Esophagus muscularis mucosa (tissue), 4 donors: ENCODE data around the gene IL20RA. TPM values are rescaled to one million over a fixed set of nuclear protein-coding genes. Genes with fewer than 3 reads are reported as not detected.
A peak's percentile ranks its signal among the peaks of the same experiment; 100 is the strongest.

Source experiments
- DNase-seq: peaks from one replicate; pipeline ENCODE4 v3.0.0-alpha.2; 2017; ENCODE audit errors: extremely low spot score
- H3K27ac ChIP-seq, 4 donors: fragments of 200-600 bp; sonication (generic); replicated peaks in 1 of 4; 1 replicate in 3 of 4; 2 replicates in 1 of 4; pipeline ENCODE4 v1.5.1; 2016 to 2019; ENCODE audit warnings: mild to moderate bottlenecking in 1 of 4
- H3K27me3 ChIP-seq, 4 donors: fragments of 200-600 bp; sonication (generic); one replicate each; pipeline versions ENCODE4 v1.5.1 to v1.6.0; 2016 to 2019
- H3K36me3 ChIP-seq, 4 donors: fragments of 200-600 bp; sonication (generic); one replicate each; pipeline ENCODE4 v1.5.1; 2016 to 2019
- H3K4me1 ChIP-seq, 4 donors: fragments of 200-600 bp; sonication (generic); one replicate each; pipeline ENCODE4 v1.5.1; 2016 to 2019
- H3K4me3 ChIP-seq, 4 donors: fragments of 200-600 bp; sonication (generic); 1 replicate in 2 of 4; 2 replicates in 2 of 4; pipeline ENCODE4 v1.5.1; 2016 to 2019; ENCODE audit warnings: mild to moderate bottlenecking in 4 of 4, moderate library complexity in 1 of 4
- H3K9me3 ChIP-seq, 4 donors: fragments of 200-600 bp; sonication (generic); 1 replicate in 3 of 4; 2 replicates in 1 of 4; pipeline ENCODE4 v1.5.1; 2016 to 2019
- EP300 ChIP-seq: sonication (generic); formaldehyde crosslinking; IDR thresholded peaks from one replicate; pipeline ENCODE4 v1.6.1; 2017; ENCODE audit warnings: antibody characterized with exemption
- POLR2A ChIP-seq: fragments of 450-650 bp; IDR thresholded peaks from one replicate; pipeline ENCODE4 v1.6.1; 2017; ENCODE audit warnings: antibody characterized with exemption, moderate library complexity, mild to moderate bottlenecking, low read depth
- POLR2AphosphoS5 ChIP-seq, 2 donors: sonication (generic); formaldehyde crosslinking; IDR thresholded peaks; one replicate each; pipeline ENCODE4 v1.6.1; 2017; ENCODE audit warnings: antibody characterized with exemption in 2 of 2
- WGBS: methylation state at CpG from one replicate; pipeline ENCODE4 v1.1.5; 2018; 5-methylcytosine and 5-hydroxymethylcytosine counted together
- intact Hi-C: fragments of 100-400 bp; cut with DNase I; formaldehyde crosslinking; loops from one replicate; pipeline ENCODE4 v1.15.1; 2023
- total RNA-seq, 4 donors: library from RNA; depleted of rRNA; stranded (reverse); fragments of >200 nt; gene quantifications; one replicate each; pipeline versions ENCODE4 v1.1.0 to v1.2.1, GENCODE V29; 2016
- TF ChIP-seq, protein P1 (sequence below), 3 experiments: fragments of 200-600 bp in 2 of 3; fragments of 450-650 bp in 1 of 3; sonication (generic) in 2 of 3; IDR thresholded peaks; one replicate each; pipeline ENCODE4 v1.5.1; 2017 to 2019; ENCODE audit warnings: antibody characterized with exemption in 3 of 3, mild to moderate bottlenecking in 2 of 3, moderate library complexity in 1 of 3

Gene IL20RA
- total RNA-seq, 4 donors from 2014 or later, result 1.6 to 5.0 (median 2.2) TPM

DNA sequence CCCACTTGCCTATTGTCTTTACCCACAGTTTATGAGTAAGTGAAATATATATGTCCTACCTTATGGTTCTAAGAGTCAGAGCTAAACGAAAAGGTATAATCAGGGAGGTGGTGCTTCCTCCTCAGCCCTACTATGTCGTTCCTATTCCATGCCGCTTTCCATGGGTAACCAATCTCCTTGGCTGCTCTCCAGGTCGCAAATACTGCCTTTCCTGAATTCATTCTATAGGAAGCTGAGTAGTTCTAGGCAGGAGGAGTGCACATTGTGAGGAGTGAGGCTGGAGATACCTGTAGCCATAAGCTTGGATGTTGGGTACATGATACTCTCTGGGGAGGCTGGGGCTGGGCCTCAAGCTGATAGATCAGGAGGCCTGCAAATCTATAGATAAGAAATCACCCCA is 5.8 kb downstream of the IL20RA start:
- no peak overlapping the region for H3K27ac ChIP-seq
- TF ChIP-seq POLR2A, result no peak
- WGBS, result 80% methylated on average over 4 of the region's 4 CpGs
- no peaks in the 10 kb centered on the region for H3K9me3 ChIP-seq
- H3K27me3 ChIP-seq, result peaks cover 0 to 29% (median 0%) of the 10 kb centered on the region in 4 donors
- peaks cover 0 to 5% (median 2%) of the 10 kb centered on the region in 4 donors for H3K4me1 ChIP-seq
- intact Hi-C loops, result no loop called here
- H3K4me3 ChIP-seq, result no peak overlapping the region
- no peak for DNase-seq
- no peaks in the 10 kb centered on the region for H3K36me3 ChIP-seq

- DNase-seq, result no peak
- intact Hi-C loops, result no loop called here
- WGBS, result 76% methylated on average over 6 of the region's 6 CpGs
- no peaks in the 10 kb centered on the region for H3K4me1 ChIP-seq
- no peaks in the 10 kb centered on the region for H3K36me3 ChIP-seq
- peaks cover 0 to 10% (median 0%) of the 10 kb centered on the region in 4 donors for H3K27me3 ChIP-seq
- TF ChIP-seq, protein P1, sequence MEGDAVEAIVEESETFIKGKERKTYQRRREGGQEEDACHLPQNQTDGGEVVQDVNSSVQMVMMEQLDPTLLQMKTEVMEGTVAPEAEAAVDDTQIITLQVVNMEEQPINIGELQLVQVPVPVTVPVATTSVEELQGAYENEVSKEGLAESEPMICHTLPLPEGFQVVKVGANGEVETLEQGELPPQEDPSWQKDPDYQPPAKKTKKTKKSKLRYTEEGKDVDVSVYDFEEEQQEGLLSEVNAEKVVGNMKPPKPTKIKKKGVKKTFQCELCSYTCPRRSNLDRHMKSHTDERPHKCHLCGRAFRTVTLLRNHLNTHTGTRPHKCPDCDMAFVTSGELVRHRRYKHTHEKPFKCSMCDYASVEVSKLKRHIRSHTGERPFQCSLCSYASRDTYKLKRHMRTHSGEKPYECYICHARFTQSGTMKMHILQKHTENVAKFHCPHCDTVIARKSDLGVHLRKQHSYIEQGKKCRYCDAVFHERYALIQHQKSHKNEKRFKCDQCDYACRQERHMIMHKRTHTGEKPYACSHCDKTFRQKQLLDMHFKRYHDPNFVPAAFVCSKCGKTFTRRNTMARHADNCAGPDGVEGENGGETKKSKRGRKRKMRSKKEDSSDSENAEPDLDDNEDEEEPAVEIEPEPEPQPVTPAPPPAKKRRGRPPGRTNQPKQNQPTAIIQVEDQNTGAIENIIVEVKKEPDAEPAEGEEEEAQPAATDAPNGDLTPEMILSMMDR (IDR thresholded peaks at IDR 0.05), result no peak
- TF ChIP-seq POLR2A, result no peak
- no peak for TF ChIP-seq EP300
- TF ChIP-seq POLR2AphosphoS5 (IDR thresholded peaks at IDR 0.05), result no peak
- no peak overlapping the region for H3K4me3 ChIP-seq
- no peaks in the 10 kb centered on the region for H3K9me3 ChIP-seq
- H3K27ac ChIP-seq, result no peak overlapping the region
Measured at GRCh38 chr6:137036566-137037300, 8.0 kb downstream of the IL20RA start.

DNA sequence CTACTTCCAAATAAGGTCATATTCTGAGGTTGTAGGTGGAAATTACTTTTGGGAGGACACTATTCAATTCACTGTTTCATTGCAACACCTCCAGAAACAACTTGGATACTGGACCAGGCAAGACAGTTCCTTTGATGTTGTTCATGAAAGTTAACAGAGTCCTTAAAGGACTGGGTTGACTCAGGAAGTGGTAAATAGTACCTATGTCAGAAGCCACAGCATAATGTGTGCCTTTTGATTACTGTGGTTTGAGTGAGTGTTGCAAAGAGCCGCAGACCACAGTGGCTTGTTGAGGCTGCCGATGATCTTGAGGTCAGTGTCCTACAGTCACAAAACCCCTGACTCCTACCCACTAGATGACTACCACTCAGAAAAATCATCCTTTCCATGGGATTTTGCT is 10.9 kb downstream of the IL20RA start:
- Histone ChIP-seq H3K27me3 (no peaks in the 10 kb centered on the region), H3K9me3 (no peaks in the 10 kb centered on the region), H3K36me3 (no peaks in the 10 kb centered on the region), H3K4me3 (no peak overlapping the region), H3K27ac (no peak overlapping the region), H3K4me1 (no peaks in the 10 kb centered on the region)
- intact Hi-C loops, result no loop called here
- WGBS, result 87% methylated on average over 2 of the region's 2 CpGs
- TF ChIP-seq POLR2AphosphoS5 (IDR thresholded peaks at IDR 0.05), result no peak
- no peak for TF ChIP-seq POLR2A
- TF ChIP-seq EP300, result no peak
- TF ChIP-seq, protein P1 (IDR thresholded peaks at IDR 0.05), result no peak
- no peak for DNase-seq

- intact Hi-C loops, result no loop called here
- Histone ChIP-seq H3K27ac (no peak overlapping the region), H3K9me3 (no peaks in the 10 kb centered on the region), H3K36me3 (no peaks in the 10 kb centered on the region), H3K4me3 (no peak overlapping the region), H3K27me3 (no peaks in the 10 kb centered on the region), H3K4me1 (no peaks in the 10 kb centered on the region)
- WGBS, result 77% methylated on average over 3 of the region's 3 CpGs
- no peak for DNase-seq
- TF ChIP-seq, protein P1 (IDR thresholded peaks at IDR 0.05), result no peak
- no peak for TF ChIP-seq EP300
- no peak for TF ChIP-seq POLR2A
- TF ChIP-seq POLR2AphosphoS5 (IDR thresholded peaks at IDR 0.05), result no peak
Measured at GRCh38 chr6:137031122-137031521, 13.6 kb downstream of the IL20RA start.

DNA sequence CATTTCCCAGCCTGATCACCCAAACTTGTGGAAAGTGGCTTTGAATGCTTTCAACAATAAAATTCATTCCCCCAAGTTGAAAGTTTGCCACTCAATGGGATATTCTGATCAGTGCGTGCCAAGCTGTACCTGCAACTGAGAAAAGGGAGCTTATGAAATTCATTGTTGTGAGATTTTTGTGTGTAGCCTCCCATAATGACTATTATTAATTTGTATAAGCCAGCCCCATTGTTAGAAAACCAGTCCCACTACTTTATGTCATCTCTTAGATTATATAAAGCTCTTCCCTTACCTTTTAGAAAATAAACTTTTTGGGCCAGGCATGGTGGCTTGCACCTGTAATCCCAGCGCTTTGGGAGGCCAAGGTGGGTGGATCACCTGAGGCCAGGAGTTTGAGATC is 15.9 kb downstream of the IL20RA start:
- intact Hi-C loops, result no loop called here
- TF ChIP-seq, protein P1 (IDR thresholded peaks at IDR 0.05), result no peak
- TF ChIP-seq EP300 (no peak), POLR2A (no peak), POLR2AphosphoS5 (IDR thresholded peaks at IDR 0.05) (no peak)
- WGBS, result 46% methylated on average over 2 of the region's 2 CpGs

More for the DNA sequence above, 15.9 kb downstream of the IL20RA start:
- Histone ChIP-seq H3K4me1 (no peaks in the 10 kb centered on the region), H3K9me3 (no peaks in the 10 kb centered on the region), H3K4me3 (no peak overlapping the region), H3K27me3 (no peaks in the 10 kb centered on the region), H3K36me3 (no peaks in the 10 kb centered on the region), H3K27ac (no peak overlapping the region)
- DNase-seq, result peak; percentile 17
